Measurements from ENCODE around the gene DHRS2. TPM values are rescaled to one million over a fixed set of nuclear protein-coding genes. Genes with fewer than 3 reads are reported as not detected.

The DHRS2 gene
- total and polyA plus RNA-seq, 2 of the 4 experiments (the other 2 are of a cell fraction): 0.12 to 0.18 TPM

DNA sequence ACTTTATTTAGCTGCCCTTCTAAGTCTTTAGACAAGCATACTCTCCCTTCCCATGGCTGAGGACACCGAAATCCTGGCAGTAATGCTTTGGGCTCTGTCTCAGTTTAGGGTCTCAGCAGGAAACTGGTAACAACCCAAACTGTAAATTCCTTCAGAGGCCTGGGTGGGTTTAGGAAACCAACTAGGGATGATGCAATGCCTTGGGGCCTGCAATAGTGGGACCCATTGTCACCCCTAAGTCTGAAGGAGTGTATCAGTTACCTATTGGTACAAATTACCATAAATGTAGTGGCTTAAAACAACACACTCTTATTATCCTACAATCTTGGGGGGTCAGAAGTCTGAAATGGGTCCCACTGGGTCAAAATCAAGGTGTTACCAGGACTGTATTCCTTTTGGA lies 36.0 kb downstream of the DHRS2 start:
- dilution Hi-C loops (cut with HindIII; ENCODE audit: low sequenced_read_pairs, unreplicated experiment): no loop called here
- H3K56ac ChIP-seq (ENCODE audit: extremely low read depth, insufficient read depth, low read length): no peak overlapping the region
- no peaks in the 10 kb centered on the region for H3K79me1 ChIP-seq (ENCODE audit: low read depth in 1 of 2, low read length in 2 of 2)
- DNase-seq (no peak), ATAC-seq (ENCODE audit: low read depth) (no peak)
- no peak overlapping the region for H4K8ac ChIP-seq (ENCODE audit: low read depth in 2 of 2, low read length in 2 of 2)
- no peak overlapping the region for H2BK20ac ChIP-seq (ENCODE audit: low read depth, low read length)
- H3K9ac ChIP-seq (ENCODE audit: low read depth, low read length): no peak overlapping the region
- H3K4ac ChIP-seq (ENCODE audit: low read depth, low read length): no peak overlapping the region
- no peaks in the 10 kb centered on the region for H3K36me3 ChIP-seq (ENCODE audit: control insufficient read depth, insufficient read depth, low read length)
- in situ Hi-C loops (cut with MboI; ENCODE audit: low sequenced_read_pairs): no loop called here
- no peaks in the 10 kb centered on the region for H4K20me1 ChIP-seq (ENCODE audit: insufficient read depth, low read length)
- H2AK5ac ChIP-seq (ENCODE audit: low read depth, low read length): no peak overlapping the region
- H3K27ac ChIP-seq (ENCODE audit: insufficient read depth, low read length): no peak overlapping the region
- WGBS, 2 experiments (ENCODE audit: extremely low coverage in 2 of 2, insufficient read length in 1 of 2): no CpG with 5 or more reads among the region's 1 CpG
- no peak overlapping the region for H4K91ac ChIP-seq (ENCODE audit: insufficient read depth, low read depth, low read length)
- H2BK15ac ChIP-seq (ENCODE audit: low read depth, low read length): no peak overlapping the region
- H4K5ac ChIP-seq (ENCODE audit: low read depth, low read length): no peak overlapping the region
- TF ChIP-seq FOS (IDR thresholded peaks at IDR 0.05; ENCODE audit: low read depth, low read length) (no peak), ELK1 (IDR thresholded peaks at IDR 0.05; ENCODE audit: borderline replicate concordance, low read depth, low read length) (no peak), MXI1 (IDR thresholded peaks at IDR 0.05; ENCODE audit: borderline replicate concordance, low read depth, low read length) (no peak), CEBPB (IDR thresholded peaks at IDR 0.05; ENCODE audit: low read depth, low read length) (no peak), RFX5 (IDR thresholded peaks at IDR 0.05; ENCODE audit: low read depth, low read length) (no peak), RAD21 (IDR thresholded peaks at IDR 0.05; ENCODE audit: low read length) (no peak), BHLHE40 (IDR thresholded peaks at IDR 0.05; ENCODE audit: low read depth, low read length) (no peak), CHD1 (IDR thresholded peaks at IDR 0.05; ENCODE audit: low read depth, low read length) (no peak), MAZ (IDR thresholded peaks at IDR 0.05; ENCODE audit: borderline replicate concordance, low read depth, low read length) (no peak), POLR2A (IDR thresholded peaks at IDR 0.05; ENCODE audit: low read depth, low read length) (no peak), NFE2L2 (IDR thresholded peaks at IDR 0.05; ENCODE audit: low read depth, low read length) (no peak), SMC3 (IDR thresholded peaks at IDR 0.05; ENCODE audit: low read depth, low read length) (no peak), MAFK (IDR thresholded peaks at IDR 0.05; ENCODE audit: low read depth, low read length) (no peak)
- TF ChIP-seq, protein P1, sequence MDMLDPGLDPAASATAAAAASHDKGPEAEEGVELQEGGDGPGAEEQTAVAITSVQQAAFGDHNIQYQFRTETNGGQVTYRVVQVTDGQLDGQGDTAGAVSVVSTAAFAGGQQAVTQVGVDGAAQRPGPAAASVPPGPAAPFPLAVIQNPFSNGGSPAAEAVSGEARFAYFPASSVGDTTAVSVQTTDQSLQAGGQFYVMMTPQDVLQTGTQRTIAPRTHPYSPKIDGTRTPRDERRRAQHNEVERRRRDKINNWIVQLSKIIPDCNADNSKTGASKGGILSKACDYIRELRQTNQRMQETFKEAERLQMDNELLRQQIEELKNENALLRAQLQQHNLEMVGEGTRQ (IDR thresholded peaks at IDR 0.05; ENCODE audit: low read depth, low read length): no peak
- no TSS peak for BruUV-seq (replicated peaks)
- H2AK9ac ChIP-seq (replicated peaks; ENCODE audit: low read depth, low read length, poor library complexity): no peak overlapping the region
- H2BK5ac ChIP-seq (ENCODE audit: low read depth, low read length, poor library complexity, severe bottlenecking): no peak overlapping the region
- no peak overlapping the region for H2BK120ac ChIP-seq (ENCODE audit: low read depth, low read length)
- no peaks in the 10 kb centered on the region for H3K9me1 ChIP-seq (ENCODE audit: insufficient read depth, low read length)
- ChIA-PET POLR2A (ENCODE audit: unreplicated experiment) (no interaction called here), CTCF (no interaction called here)
- H3K4me3 ChIP-seq (ENCODE audit: insufficient read depth, low read depth, low read length): no peak overlapping the region
- H2AFZ ChIP-seq (replicated peaks; ENCODE audit: low read length, poor library complexity): no peak overlapping the region
- H3K4me2 ChIP-seq (ENCODE audit: low read depth, low read length): no peak overlapping the region
- H3K9me3 ChIP-seq (ENCODE audit: control insufficient read depth, insufficient read depth, low read length): no peaks in the 10 kb centered on the region
- H3K27me3 ChIP-seq (ENCODE audit: control insufficient read depth, insufficient read depth, low read length): no peaks in the 10 kb centered on the region; the same call in 1 of the 2 replicates
- H3K23ac ChIP-seq (ENCODE audit: low read depth, low read length): no peak overlapping the region
- H3K4me1 ChIP-seq (ENCODE audit: control insufficient read depth, insufficient read depth, low read length): no peaks in the 10 kb centered on the region
- intact Hi-C loops (cut with micrococcal nuclease): no loop called here
- H3K18ac ChIP-seq (ENCODE audit: low read depth, low read length): no peak overlapping the region
- no peak overlapping the region for H3K14ac ChIP-seq (replicated peaks; ENCODE audit: low read depth, low read length)
